ENCODE results near the gene RAB3B.
"Not testable (repeated sequence)": the region's sequence is repeated elsewhere in the genome, so short reads cannot be mapped to it uniquely, and the experiment has no call there.

RAB3B gene

GRCh38 chr1:51989582-51990477, 670 bp downstream of the RAB3B start:
- DNase-seq (ENCODE audit: low read depth) = no peak

DNA sequence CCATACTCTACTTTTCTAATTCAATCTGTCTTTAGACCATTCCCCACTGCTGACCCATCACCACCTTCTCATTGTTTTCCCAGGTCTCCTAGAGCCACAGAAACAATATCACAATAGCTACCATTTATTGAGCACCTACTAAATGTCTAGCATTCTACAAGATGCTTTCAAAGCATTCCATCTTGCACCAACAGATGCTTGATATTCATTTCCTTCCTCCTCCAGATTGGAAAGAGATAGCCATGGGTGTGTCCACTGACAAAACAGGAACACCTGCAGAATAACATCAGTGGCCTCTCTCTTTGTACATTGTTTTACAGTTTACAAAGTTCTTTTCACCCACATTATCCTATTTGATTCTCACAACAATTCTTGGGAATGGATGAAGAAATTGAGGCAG, 2.2 kb downstream of the RAB3B start:
- DNase-seq (ENCODE audit: low read depth) = no peak

- DNase-seq (ENCODE audit: low read depth) = no peak
Observed at GRCh38 chr1:51986718-51987117, 3.8 kb downstream of the RAB3B start.

DNA sequence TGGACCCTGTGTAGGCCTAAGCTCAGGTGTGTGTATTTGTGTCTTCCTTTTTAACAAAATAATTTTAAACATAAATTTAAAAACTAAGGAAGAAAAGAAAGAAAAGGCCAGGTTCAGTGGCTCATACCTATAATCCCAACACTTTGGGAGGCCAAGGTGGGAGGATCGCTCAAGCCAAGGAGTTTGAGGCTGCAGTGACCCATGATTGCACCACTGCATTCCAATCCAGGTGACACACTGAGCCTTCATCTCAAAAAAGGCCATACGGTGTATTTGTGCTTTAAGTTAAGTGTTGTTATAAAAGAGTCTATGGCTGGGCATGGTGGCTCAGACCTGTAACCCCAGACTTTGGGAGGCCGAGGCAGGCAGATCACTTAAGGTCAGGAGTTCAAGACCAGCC, 8.3 kb downstream of the RAB3B start:
- no peak for DNase-seq (ENCODE audit: low read depth)

DNA sequence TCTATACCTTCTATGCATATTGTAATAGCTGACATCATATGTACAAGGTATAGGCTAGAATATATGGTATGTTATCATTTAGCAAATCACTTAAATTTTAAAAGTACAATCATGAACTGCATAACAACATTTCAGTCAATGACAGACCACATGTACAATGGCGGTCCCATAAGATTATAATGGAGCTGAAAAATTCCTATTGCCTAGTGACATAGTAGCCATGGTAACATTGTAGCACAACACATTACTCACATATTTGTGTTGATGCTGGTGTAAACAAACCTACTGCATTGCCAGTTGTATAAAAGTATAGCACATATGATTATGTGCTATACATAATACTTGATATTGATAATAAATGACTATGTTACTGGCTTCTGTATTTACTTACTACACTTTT, 8.9 kb downstream of the RAB3B start:
- DNase-seq (ENCODE audit: low read depth) = no peak

DNA sequence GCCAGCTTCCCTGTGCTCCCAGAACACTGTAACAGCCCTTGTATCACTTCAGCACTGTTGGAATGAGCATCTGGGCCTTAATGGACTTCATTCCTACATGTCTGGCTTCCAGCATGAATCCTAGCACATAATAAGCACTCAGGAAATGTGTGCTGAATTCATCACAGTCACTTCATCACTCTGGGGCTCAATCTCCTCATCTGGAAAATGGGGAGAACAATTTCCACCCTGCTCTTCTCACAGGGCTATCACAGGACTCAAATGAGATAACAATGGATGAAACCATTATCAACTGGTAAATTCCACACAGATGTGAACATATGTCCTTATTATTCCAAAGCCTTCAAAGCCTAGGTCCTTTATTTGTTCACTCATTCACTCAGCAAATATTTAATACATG, 12.4 kb downstream of the RAB3B start:
- no peak for DNase-seq (ENCODE audit: low read depth)

DNA sequence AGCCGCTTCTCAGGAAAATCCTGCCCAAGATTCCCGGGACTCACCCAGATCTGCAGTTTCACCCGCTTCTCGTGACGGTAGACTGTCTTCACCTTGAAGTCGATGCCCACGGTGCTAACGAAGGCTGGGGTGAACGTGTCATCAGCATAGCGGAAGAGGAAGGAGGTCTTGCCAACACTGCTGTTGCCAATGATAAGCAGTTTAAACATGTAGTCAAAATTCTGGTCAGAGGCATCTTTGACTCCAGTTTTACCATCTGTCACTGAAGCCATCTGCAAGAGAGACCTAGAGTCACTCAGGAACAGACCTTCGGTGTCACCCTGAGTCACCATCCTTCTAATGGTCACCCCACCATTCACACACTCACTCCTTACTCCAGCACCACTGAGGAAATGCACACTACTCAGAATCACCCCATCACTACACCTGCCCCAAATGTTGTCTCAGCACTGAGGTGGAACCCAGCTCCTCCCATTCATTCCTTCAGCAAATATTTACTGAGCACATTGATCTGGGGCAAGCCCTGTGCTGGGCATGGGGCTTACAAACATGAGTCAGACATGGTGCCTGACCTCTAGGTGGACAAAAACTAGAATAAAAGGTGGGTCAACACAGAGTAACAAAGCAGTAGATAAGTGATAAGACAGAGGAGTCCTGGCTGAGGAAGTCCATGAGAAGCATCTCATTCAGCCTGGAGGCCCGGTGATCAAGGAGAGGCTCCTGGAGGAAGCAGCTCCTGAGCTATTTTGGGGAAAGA, 13.5 kb downstream of the RAB3B start:
- DNase-seq (ENCODE audit: low read depth) = no peak

- no peak for DNase-seq (ENCODE audit: low read depth)
Observed at GRCh38 chr1:51973587-51974474, 16.7 kb downstream of the RAB3B start.

DNA sequence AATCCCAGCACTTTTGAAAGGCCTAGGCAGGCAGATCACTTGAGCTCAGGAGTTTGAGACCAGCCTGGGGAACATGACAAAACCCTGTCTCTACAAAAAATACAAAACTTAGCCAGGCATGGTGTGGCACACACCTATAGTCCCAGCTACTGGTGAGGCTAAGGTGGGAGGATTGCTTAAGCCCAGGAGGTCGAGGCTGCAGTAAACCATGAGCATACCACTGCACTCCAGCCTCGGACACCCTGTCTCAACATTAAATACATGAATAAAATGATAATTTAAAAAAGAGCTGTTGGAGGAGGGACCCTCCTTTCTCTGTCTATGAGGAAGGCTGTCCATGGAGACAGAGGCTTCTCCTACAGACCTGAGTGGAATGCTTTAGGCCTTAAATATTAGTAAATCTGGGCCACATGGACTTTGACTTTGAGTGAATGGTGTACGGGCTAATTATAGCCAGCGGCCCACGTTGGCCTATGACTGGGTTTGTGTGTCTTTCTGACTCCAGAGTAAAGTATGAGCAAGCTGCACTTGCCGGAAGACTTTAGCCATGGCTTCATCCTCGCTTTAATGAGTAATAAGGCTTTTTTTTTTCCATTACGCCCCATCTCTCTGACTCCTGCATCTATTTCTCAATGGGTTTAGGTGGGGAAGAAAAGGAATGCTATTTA, 21.3 kb downstream of the RAB3B start:
- no peak for DNase-seq (ENCODE audit: low read depth)

GRCh38 chr1:51968632-51969031, 21.9 kb downstream of the RAB3B start:
- DNase-seq (ENCODE audit: low read depth) = no peak

DNA sequence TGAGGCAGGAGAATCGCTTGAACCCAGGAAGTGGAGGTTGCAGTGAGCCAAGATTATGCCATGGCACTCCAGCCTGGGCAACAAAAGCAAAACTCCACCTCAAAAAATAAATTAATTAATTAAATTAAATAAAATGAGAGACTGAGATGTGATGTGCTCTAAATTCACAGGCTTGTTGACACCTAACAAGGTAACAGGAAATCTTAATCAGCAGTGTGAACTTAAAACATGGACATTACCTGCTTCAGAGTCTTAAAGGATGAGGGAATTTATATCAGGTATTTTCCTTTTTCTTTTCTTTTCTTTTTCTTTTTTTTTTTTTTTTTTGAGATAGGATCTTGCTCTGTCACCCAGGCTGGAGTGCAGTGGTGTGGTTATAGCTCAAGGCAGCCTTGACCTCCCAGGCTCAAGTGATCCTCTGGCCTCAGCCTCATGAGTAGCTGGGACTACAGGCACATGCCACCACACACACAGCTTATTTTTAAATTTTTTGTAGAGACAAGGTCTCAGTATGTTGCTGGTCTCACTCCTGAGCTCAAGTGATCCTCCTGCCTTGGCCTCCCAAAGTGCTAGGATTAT, 23.2 kb downstream of the RAB3B start:
- not testable (repeated sequence) for DNase-seq (ENCODE audit: low read depth)

DNA sequence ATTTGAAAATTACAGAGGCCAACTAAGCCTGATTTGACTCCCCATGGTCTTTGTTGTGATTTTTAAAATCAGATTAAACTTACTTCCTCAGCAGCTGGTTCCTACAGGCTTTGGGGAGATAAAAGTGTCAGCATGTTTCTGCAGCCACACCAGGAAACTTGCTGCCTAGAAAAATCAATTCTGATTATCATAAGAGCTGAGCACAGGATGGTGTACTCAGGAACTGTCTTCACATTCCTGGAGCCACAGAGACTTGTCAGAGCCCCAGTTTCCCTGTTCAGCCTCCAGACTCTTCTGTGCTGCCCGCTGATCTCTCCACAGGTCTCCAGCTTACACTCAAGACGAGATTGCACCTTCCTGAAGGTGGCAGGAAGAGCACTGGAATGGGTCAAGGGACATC, 23.9 kb downstream of the RAB3B start:
- no peak for DNase-seq (ENCODE audit: low read depth)

- DNase-seq (ENCODE audit: low read depth) = no peak
Observed at GRCh38 chr1:51964309-51964696, 26.2 kb downstream of the RAB3B start.

DNA sequence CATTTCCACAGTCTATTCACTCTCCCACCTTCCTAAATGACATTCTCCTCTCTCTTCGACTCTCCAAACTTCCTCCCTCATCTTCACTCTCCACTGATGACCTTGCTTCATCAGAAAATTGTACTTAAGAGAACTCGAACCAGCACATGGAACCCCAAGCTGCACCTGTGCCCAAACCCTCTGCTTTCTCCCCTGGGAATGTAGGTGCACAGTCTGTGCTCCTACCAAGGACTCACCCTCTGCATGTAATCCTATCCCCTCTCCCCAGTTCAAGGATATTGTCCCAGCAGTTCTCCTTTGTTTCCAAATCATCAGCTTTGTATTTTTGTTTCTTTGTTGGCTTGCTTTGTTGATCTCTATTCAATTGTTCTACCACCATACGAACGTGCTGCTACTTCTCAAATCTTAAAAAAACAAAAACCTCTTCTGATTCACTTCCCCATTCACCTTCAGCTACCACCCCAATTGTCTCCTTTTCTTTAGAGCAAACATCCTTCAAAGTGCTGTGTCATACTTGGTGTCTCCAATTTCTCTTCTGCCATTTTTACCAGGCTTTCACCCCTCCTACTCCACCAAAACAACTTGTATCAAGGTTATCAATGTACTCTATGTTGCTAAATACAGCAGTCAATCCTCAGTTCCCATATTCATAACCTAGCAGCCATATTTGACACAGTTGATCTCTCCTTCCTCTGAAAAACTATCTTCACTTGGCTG, 26.8 kb downstream of the RAB3B start:
- DNase-seq (ENCODE audit: low read depth) = no peak

- no peak for DNase-seq (ENCODE audit: low read depth)
Observed at GRCh38 chr1:51962486-51963356, 27.8 kb downstream of the RAB3B start.

- no peak for DNase-seq (ENCODE audit: low read depth)
Observed at GRCh38 chr1:51961954-51962353, 28.5 kb downstream of the RAB3B start.

- DNase-seq (ENCODE audit: low read depth) = no peak
Observed at GRCh38 chr1:51961231-51961630, 29.3 kb downstream of the RAB3B start.

DNA sequence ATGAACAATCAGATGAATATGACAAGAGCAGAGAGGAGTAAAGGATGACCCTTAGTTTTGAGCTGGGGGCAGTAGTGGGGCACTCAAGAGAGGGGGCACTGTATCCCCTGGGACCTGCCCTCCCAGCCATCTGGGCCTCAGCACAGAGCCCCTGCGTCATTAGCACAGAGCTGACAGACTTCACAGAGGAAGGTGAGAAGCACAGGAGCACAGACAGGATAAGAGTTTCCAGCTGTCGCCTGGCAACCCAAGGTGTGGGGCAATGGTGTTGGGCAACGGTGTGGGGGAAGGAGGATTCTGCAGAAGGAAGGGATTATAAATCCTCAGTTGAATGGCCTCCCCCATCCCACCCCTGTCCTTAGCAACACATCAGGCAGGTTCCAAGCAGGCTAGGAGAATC, 30.2 kb downstream of the RAB3B start:
- DNase-seq (ENCODE audit: low read depth) = no peak

DNA sequence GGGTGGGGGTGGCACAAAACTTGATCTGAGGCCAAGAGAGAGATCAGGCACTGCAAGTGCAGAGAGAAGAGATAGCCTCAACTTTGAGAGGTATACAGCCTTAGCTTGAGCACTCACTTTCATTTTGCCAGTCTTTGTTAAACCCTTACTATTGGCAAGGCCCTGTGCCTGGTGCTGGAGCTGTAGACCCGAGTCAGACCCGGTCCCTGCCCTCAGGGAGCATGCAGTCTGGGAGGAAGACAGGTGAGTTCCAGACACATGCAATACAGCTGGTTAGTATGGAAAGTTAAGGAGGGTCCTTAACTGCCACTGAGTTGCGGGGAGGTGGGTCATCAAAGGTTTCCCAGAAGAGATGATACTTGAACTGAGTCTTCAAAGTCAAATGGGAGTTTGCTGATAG, 31.7 kb downstream of the RAB3B start:
- no peak for DNase-seq (ENCODE audit: low read depth)

- DNase-seq (ENCODE audit: low read depth) = no peak
Observed at GRCh38 chr1:51957618-51958017, 32.9 kb downstream of the RAB3B start.

All from stimulated activated CD8-positive, alpha-beta memory T cell treated with anti-CD3 and anti-CD28 coated beads, Interleukin-7, amount 100 ng/mL, for 24 hours (primary cell).